H4 (cell line): ENCODE results near the gene CYFIP1. TPM values are rescaled to one million over a fixed set of nuclear protein-coding genes. Genes with fewer than 3 reads are reported as not detected.

Experiments used
- total RNA-seq: library from RNA; depleted of rRNA; stranded (reverse); fragments of >200 nt; shearing (Covaris generic); gene quantifications from 2 replicates; pipeline ENCODE4 v1.2.3, GENCODE V29; 2014; rRNA removed

CYFIP1 gene
- total RNA-seq, 1 experiment from 2014 or later: 39.3 TPM

Other genes with a start within 250 kb of the CYFIP1 start
- 9.8 and 11.1 TPM in 2 replicates for gene NIPA1, start 193.7 kb downstream of the CYFIP1 start, total RNA-seq
- gene NIPA2, start 141.7 kb downstream of the CYFIP1 start, total RNA-seq: 125 and 132 TPM in 2 replicates
- gene TUBGCP5, start 59.2 kb upstream of the CYFIP1 start, total RNA-seq: 15.8 and 17.2 TPM in 2 replicates
- not detected in 2 replicates for gene GOLGA6L1, start 156.5 kb upstream of the CYFIP1 start, total RNA-seq